Activated T-cell treated with anti-CD3 and anti-CD28 coated beads, Interleukin-2, amount 50 U/mL, for 48 hours (primary cell): ENCODE data around the gene CCDC197.
A peak's percentile ranks its signal among the peaks of the same experiment; 100 is the strongest.

Source experiments
- DNase-seq, 2 experiments: peaks; one replicate each; pipeline ENCODE4 v3.0.0-alpha.2; 2020

The CCDC197 gene

DNA sequence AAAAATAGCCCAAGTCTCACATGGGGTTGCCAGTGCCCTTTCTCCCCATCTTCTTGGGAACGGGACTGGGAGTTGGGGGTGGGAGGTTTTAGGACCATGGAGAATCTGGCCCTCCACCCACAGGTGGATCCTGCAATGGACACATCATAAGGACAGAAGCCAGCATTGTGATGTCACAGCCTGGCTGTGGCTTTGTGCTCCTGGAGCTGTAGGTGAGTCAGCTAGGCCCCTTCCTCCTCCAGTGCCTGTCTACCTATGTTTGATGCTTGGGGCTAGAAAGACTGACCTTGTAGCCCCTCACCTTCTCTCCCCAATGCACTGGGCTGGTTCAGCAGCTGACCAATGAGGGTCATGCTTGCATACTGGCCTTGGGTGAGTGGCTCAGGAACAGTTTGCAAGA lies at the start of gene CCDC197:
Gene CCDC197, plus strand, starts transcription at position 220 of the 400 bp plus-strand sequence. CDS start 831 bp downstream, outside the sequence.
- DNase-seq: peak in 1 of 2 experiments; percentile 56

DNA sequence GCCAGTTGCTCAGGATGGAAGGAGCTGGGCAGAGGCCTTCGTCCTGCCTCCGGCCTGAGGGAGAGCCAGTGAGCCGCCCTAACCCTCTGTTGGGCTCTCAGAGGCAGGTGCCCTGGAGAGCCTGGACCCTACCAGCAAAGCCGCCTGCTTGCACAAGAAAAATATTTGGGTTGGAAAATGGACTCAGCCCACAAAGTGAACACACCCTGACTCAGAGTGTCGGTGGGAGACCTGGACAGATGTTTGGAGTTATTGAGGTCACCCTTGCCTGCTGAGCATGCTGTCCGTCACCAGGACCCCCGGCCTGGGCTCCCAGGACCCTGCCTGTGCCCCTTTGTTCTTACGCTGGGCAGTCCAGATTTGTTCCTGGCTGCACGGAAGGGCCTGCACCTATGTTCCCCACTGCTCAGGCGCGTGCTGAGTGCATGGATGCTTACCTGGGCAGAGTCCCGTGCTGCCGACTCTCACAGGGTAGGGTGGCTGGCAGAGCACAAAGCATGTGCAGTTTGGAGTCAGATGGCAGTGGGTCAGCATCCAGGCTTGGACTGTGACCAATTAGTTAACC lies 47.5 kb upstream of the CCDC197 start:
- DNase-seq: no peak

DNA sequence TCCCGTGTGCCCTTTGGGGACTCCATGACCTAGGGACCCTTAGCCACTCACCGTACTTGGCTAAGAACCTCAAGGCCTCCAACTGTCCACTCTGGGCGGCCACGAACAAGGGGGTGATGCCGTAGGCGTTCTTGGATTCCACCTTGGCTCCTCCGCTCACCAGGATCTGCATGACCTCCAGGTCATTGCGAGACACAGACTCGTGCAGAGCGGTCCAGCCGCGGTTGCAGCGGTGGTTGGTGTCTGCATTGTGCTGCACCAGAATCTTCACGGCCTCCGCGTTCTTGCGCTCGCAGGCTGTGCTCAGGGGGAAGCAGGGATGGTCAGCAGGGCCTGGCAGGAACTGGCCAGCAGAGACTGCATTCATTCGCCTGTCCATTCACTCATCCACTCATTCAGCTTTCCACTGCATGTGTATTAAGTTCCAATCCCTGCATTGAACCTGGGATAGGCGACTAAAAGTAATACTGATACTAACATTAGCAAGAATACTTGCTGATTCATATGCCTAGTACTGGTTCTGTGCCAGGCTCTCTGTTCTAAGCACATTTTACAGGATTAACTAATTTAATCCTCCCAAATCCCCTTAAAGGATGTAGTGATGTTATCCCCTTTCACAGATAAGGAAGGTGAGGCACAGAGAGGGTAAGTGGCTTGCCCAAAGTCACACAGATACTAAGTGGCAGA lies 46.0 kb upstream of the CCDC197 start:
- no peak for DNase-seq

- no peak for DNase-seq
Observed at GRCh38 chr14:93951635-93952540, 45.2 kb upstream of the CCDC197 start.

DNA sequence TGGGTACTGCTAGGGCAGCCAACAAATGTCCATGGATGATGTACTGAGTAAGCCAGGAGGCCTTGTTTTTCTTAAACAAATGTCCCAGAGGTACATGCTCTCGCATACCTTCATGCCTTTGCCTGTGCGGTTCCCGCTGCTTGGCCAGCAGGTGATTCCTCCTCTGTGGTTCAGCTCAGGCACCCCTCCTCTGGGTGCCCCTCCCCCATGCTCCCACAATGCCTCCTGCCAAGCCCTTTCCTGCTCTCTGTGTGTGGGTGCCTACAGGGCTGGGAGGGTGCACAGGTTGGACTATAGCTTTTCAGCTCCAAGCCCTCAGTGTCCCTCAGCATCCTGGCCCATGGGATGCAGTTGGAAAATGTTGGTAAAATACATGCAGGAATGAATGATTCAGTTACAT lies 44.3 kb upstream of the CCDC197 start:
- DNase-seq: no peak

GRCh38 chr14:93953263-93953662 lies 43.8 kb upstream of the CCDC197 start:
- no peak for DNase-seq

DNA sequence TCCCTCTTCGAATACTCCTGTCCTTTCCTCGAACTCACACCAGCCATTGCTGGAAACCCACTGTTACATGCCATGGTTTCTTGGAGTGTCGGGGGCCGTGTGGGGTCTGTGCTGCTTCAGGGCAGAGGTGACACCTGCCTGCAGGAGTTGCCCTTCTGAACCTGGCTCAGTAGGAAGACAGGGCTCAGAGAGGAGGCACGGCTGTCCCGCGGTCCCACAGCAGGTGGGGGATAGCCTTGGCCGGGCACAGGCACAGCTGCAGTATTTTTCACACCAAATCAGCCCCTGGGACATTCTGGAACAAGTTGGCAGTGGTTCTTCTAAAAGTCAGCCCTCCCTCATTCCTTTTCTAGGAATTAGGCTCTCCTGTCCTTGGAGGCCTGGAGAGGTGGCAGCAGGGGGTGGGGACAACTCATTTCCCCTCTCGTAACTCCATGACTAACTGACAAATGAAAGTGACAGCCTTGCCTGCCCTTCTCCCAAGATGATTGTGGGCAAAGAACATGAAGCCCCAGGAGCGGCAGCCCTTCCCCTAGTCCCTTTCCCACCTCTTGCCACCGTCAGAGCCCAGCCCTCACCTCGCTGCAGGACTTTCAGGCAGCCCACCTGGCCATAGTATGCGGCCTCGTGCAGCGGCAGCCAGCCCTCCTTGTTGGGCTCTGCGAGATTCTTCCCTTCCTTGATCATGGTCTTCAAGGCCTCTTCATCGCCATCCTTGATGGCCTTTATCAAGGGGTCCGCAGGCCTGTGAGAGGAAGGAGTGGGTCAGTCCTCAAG lies 43.2 kb upstream of the CCDC197 start:
- peak; percentile 43 to 50 for DNase-seq

GRCh38 chr14:93954516-93954830 lies 42.6 kb upstream of the CCDC197 start:
- no peak for DNase-seq

DNA sequence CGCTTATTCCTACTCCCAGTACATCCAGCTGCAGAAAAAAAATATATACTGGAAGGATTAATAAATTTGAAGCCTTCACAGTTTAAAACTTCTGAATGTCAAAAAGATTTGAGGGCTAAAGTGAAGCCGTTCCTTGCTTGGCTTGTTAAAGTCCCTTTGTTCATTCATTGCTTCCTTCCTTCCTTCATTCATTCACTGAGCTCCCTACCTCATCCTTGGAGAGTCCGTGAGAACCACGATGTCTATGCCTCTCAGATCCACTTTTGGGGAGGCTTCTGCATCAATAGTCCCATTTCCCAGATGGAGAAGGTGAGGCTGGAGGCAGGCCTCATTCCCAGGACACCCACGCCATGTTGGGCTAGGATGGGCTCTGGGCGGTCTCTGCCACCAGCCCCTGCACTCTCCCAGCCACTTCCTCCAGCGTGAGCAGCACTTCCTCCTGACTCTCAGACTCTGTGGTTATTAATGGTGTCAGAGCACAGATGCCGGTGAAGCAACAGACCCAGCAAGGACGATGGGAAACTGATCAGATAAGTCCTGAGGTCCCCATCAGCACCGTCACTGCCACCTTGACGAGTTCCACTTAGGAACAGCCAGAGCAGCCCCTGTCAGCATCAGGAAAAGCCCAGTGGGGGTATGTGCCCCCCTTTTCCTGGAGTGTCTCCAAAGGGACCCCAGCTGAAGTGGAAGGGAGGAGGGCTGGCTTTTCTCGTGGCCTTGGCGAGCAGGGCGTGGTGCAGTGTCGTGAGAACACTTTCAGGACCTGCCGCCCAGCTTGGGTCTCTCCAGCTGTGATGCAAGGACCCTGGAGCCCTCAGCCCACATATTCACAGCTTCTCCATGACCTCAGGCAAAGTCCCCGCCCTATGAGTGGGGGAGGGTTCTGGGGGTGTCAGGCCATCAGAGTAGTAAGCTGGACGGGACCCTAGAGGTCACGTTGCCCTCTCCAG lies 41.9 kb upstream of the CCDC197 start:
- DNase-seq: peak; percentile 67 to 69

GRCh38 chr14:93955850-93956481 lies 41.1 kb upstream of the CCDC197 start:
- no peak for DNase-seq

- DNase-seq: peak; percentile 50 to 61
Observed at GRCh38 chr14:93956514-93957332, 40.4 kb upstream of the CCDC197 start.

- peak; percentile 50 to 60 for DNase-seq
Observed at GRCh38 chr14:93957333-93957710, 39.8 kb upstream of the CCDC197 start.

GRCh38 chr14:93957751-93958566 lies 39.1 kb upstream of the CCDC197 start:
- DNase-seq: peak in 1 of 2 experiments; percentile 63

- peak; percentile 41 for DNase-seq
Observed at GRCh38 chr14:93958567-93959238, 38.4 kb upstream of the CCDC197 start.

- DNase-seq: peak; percentile 95 to 96
Observed at GRCh38 chr14:93959239-93960107, 37.6 kb upstream of the CCDC197 start.

GRCh38 chr14:93960108-93960475 lies 37.0 kb upstream of the CCDC197 start:
- peak; percentile 60 to 67 for DNase-seq

- DNase-seq: peak in 1 of 2 experiments; percentile 38
Observed at GRCh38 chr14:93960774-93961438, 36.2 kb upstream of the CCDC197 start.
